MCF 10A (cell line): ENCODE measurements around the gene UPF1. TPM values are rescaled to one million over a fixed set of nuclear protein-coding genes. Genes with fewer than 3 reads are reported as not detected.
A peak's percentile ranks its signal among the peaks of the same experiment; 100 is the strongest.

Source experiments
- BruUV-seq: library from RNA; stranded (reverse); fragments of 400-500 nt; replicated peaks from 2 replicates; lab custom pipeline; 2021; lab: Mats Ljungman, UMichigan
- CTCF ChIA-PET: fragments of 300-600 bp; sonication (Branson Sonifier 250); formaldehyde crosslinking; extraction: SDS; loops from one replicate; lab custom pipeline; 2021; ENCODE audit warnings: antibody characterized with exemption, inconsistent platforms; lab: Yijun Ruan, JAX
- POLR2A ChIA-PET: fragments of 300-600, 350-650 bp; sonication (Branson Sonifier 250); formaldehyde crosslinking; extraction: SDS; loops from one replicate; lab custom pipeline; 2020; ENCODE audit warnings: antibody characterized with exemption, inconsistent platforms; lab: Yijun Ruan, JAX
- DNase-seq: peaks from one replicate; pipeline ENCODE4 v3.0.0-alpha.2; 2018; ENCODE audit not compliant: unreplicated experiment
- H3K27ac Mint-ChIP-seq: one replicate; pipeline ENCODE4 v1.8.0; 2022; ENCODE audit warnings: mild to moderate bottlenecking, low read depth, mixed read lengths; ENCODE audit not compliant: unreplicated experiment
- H3K27me3 Mint-ChIP-seq: one replicate; pipeline ENCODE4 v1.8.0; 2022; ENCODE audit warnings: mixed read lengths; ENCODE audit not compliant: insufficient read depth, unreplicated experiment
- H3K36me3 Mint-ChIP-seq: one replicate; pipeline ENCODE4 v1.8.0; 2022; ENCODE audit warnings: mild to moderate bottlenecking, moderate library complexity, mixed read lengths; ENCODE audit not compliant: insufficient read depth, unreplicated experiment
- H3K4me1 Mint-ChIP-seq: one replicate; pipeline ENCODE4 v1.8.0; 2022; ENCODE audit warnings: mixed read lengths; ENCODE audit not compliant: insufficient read depth, unreplicated experiment
- H3K4me3 Mint-ChIP-seq: one replicate; pipeline ENCODE4 v1.8.0; 2022; ENCODE audit warnings: mild to moderate bottlenecking, moderate library complexity, mixed read lengths; ENCODE audit not compliant: unreplicated experiment
- H3K9me3 Mint-ChIP-seq: one replicate; pipeline ENCODE4 v1.8.0; 2022; ENCODE audit warnings: mixed read lengths; ENCODE audit not compliant: unreplicated experiment
- CTCF ChIP-seq: fragments of 200-600 bp; IDR thresholded peaks from one replicate; pipeline ENCODE4 v1.8.0; 2022; ENCODE audit warnings: antibody characterized with exemption, mild to moderate bottlenecking; ENCODE audit not compliant: unreplicated experiment
- intact Hi-C: fragments of 100-400 bp; cut with micrococcal nuclease; formaldehyde crosslinking; loops from 2 replicates; pipeline ENCODE4 v1.14.1; 2022
- total RNA-seq: library from RNA; stranded (reverse); gene quantifications from 2 replicates; pipeline ENCODE4 v1.2.3, GENCODE V29; 2022

The UPF1 gene
- total RNA-seq, 1 experiment from 2014 or later: 79.8 TPM

- intact Hi-C loops: loop anchor here (5.0 kb wide), 1 partner anchor 62 kb away; no protein-coding TSS in a partner anchor
- no TSS peak for BruUV-seq
- H3K9me3 Mint-ChIP-seq: no peaks in the 10 kb centered on the region
- peaks cover 31% of the 10 kb centered on the region for H3K4me1 Mint-ChIP-seq
- H3K27me3 Mint-ChIP-seq: no peaks in the 10 kb centered on the region
- TF ChIP-seq CTCF: no peak
- POLR2A ChIA-PET: interaction anchor here (0.6 to 3.9 kb wide), 15 partner anchors 9 to 300 kb away, joined by 3 to 29 read pairs (median 4); partner anchors contain the start of genes COPE, DDX49, KXD1 and REX1BD
- peak; percentile 9 for DNase-seq
- peak overlapping the region; percentile 94 for H3K4me3 Mint-ChIP-seq
- H3K36me3 Mint-ChIP-seq: peaks cover 45% of the 10 kb centered on the region
- CTCF ChIA-PET: interaction anchor here (0.6 to 5.7 kb wide), 8 partner anchors 13 to 423 kb away, joined by 3 to 46 read pairs (median 3); partner anchors contain the start of gene REX1BD
- H3K27ac Mint-ChIP-seq: peak overlapping the region; percentile 98
These were observed 2.3 kb downstream of the UPF1 start for GRCh38 chr19:18833849-18834643.

- Mint-ChIP-seq H3K36me3 (peaks cover 49% of the 10 kb centered on the region), H3K27me3 (no peaks in the 10 kb centered on the region), H3K27ac (peak overlapping the region; percentile 98), H3K9me3 (no peaks in the 10 kb centered on the region), H3K4me1 (peaks cover 31% of the 10 kb centered on the region), H3K4me3 (peak overlapping the region; percentile 94)
- ChIA-PET CTCF (interaction anchor here (0.7 to 5.7 kb wide), 5 partner anchors 13 to 424 kb away, joined by 3 to 46 read pairs (median 3); partner anchors contain the start of gene REX1BD), POLR2A (interaction anchor here (0.6 to 3.9 kb wide), 10 partner anchors 8 to 299 kb away, joined by 3 to 29 read pairs (median 4); partner anchors contain the start of genes COPE, DDX49 and UBA52)
- no peak for TF ChIP-seq CTCF
- DNase-seq: no peak
- BruUV-seq: no TSS peak
- intact Hi-C loops: loop anchor here (5.0 kb wide), 1 partner anchor 62 kb away; no protein-coding TSS in a partner anchor
These were observed 2.9 kb downstream of the UPF1 start for GRCh38 chr19:18834644-18834984.

GRCh38 chr19:18839465-18840287, 7.9 kb downstream of the UPF1 start:
- POLR2A ChIA-PET: no interaction called here
- intact Hi-C loops: no loop called here
- TF ChIP-seq CTCF: no peak
- DNase-seq: no peak
- peaks cover 54% of the 10 kb centered on the region for H3K36me3 Mint-ChIP-seq
- H3K4me3 Mint-ChIP-seq: no peak overlapping the region
- BruUV-seq: no TSS peak
- H3K9me3 Mint-ChIP-seq: no peaks in the 10 kb centered on the region
- H3K27me3 Mint-ChIP-seq: no peaks in the 10 kb centered on the region
- H3K4me1 Mint-ChIP-seq: peaks cover 37% of the 10 kb centered on the region
- CTCF ChIA-PET: interaction anchor here (0.8 to 2.4 kb wide), 6 partner anchors 8 to 251 kb away, joined by 3 to 13 read pairs (median 4); partner anchors contain the start of gene REX1BD
- H3K27ac Mint-ChIP-seq: no peak overlapping the region
